GM12891 (cell line): Measurements from ENCODE around the gene QSER1.

ENCODE experiments used
- POLR2A ChIP-seq: IDR thresholded peaks from 2 replicates; pipeline ENCODE4 v1.6.1; 2011; ENCODE audit warnings: low read depth, low read length, control low read depth
- POLR2AphosphoS5 ChIP-seq: IDR thresholded peaks from 2 replicates; pipeline ENCODE4 v1.6.1; 2011; ENCODE audit warnings: low read depth, low read length, control low read depth
- SPI1 ChIP-seq: IDR thresholded peaks from 2 replicates; pipeline ENCODE4 v1.6.1; 2011; ENCODE audit warnings: low read depth, low read length, control low read depth
- TAF1 ChIP-seq: IDR thresholded peaks from 2 replicates; pipeline ENCODE4 v1.6.1; 2011; ENCODE audit warnings: low read depth, low read length, control low read depth

- TF ChIP-seq POLR2AphosphoS5: no peak
- no peak for TF ChIP-seq TAF1
- no peak for TF ChIP-seq POLR2A
- TF ChIP-seq SPI1: no peak
Observed at GRCh38 chr11:32858731-32859130, 33.9 kb upstream of the QSER1 start.
